Activated T-helper 1 cell treated with anti-CD3 and anti-CD28 coated beads, Interleukin-2, amount 50 U/mL, for 16 hours (primary cell): ENCODE results near the gene EFS.

ENCODE experiments used
- DNase-seq, 2 donors: peaks; one replicate each; pipeline ENCODE4 v3.0.0-alpha.2; 2020; ENCODE audit warnings: low read depth in 1 of 2, low spot score in 1 of 2

The EFS gene

GRCh38 chr14:23359167-23359626 lies 5.8 kb downstream of the EFS start:
- DNase-seq, result no peak

- no peak for DNase-seq
Observed at GRCh38 chr14:23358553-23359166, 6.3 kb downstream of the EFS start.

DNA sequence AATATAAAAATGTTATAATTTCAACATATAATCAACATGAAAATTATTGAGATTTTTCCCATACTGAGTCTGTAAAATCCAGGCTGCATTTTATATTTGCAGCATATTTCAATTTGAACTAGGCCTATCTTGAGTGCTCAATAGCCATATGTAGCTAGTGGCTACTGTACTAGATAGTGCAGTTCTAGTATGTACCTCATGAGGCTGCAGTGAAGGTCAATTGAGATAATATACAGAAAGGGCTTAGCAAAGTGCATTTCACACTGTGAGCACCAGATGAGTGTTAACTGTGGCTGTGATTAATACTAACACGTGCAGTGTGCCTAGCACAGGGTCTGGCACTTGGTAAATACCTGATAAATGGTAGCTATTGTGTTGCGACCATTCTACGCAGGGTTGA lies 6.9 kb downstream of the EFS start:
- DNase-seq, result no peak

DNA sequence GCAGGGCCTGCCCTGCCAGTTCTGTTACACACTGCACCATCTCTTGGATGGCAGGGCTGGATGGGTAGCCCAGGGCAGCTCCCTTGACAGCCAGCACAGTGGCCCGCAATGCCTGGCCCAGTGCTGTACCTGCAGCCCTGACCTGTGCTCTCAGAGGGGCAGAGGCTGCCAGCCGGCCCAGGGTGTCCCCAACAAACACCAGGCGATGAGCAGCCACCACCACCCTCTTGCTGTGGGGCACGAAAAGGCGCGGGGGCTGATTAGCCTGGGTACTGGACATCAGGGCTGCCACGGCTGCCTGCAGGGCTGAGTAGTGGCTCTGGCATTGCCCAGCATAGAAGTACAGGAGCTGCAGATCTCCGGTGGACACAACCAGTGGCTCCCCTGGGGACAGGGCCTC lies 7.7 kb downstream of the EFS start:
- no peak for DNase-seq

- no peak for DNase-seq
Observed at GRCh38 chr14:23356662-23357061, 8.3 kb downstream of the EFS start.

DNA sequence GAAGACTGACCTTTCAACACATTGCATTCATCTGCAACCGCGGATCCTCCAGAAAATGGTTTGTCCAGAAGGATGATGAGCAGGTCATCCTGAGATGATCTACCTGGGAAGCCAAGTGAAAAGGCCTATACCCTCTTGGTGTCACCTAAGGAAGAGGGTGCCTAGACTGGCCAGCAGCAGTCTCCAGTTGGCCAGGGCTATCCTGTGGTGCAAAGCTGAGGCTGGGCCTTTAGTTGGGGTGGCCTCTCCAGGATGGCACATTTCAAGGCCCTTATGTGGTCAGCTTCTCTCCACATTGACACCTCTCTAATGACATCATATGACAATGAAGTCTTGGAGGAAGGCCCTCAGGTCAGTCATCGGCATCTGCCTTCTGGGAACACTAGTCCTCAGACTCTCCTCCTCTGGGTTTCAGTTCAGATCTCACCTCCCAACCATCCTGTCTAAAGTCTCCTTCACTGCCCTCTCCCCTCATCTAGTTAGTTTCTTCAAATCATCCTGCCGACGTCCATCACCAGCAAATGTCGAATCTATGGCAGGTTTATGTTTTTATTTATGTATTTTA lies 9.0 kb downstream of the EFS start:
- no peak for DNase-seq

DNA sequence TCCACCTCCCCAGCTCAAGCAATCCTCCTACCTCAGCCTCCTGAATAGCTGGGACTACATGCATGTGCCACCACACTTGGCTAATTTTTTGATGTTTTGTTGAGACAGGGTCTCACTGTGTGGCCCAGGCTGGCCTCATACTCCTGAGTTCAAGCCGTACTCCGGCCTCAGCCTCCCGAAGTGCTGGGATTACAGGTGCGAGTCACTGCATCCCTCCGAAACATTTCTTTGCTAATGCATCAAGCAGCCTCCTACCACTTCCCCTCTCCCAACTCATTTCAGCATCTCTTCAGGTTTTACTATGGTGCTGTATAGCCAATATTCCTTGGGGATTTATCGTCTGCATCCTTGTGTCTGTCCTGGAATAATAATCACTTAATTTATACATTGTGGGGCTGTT lies 10.0 kb downstream of the EFS start:
- no peak for DNase-seq

GRCh38 chr14:23353433-23353780 lies 11.6 kb downstream of the EFS start:
- DNase-seq, result no peak

- DNase-seq, result peak; percentile 19 to 27
Observed at GRCh38 chr14:23352506-23353432, 12.2 kb downstream of the EFS start, which contains the start of gene SLC22A17. Gene SLC22A17, minus strand, starts transcription at chr14:23352887.

GRCh38 chr14:23351681-23352505 lies 13.1 kb downstream of the EFS start:
- DNase-seq, result no peak

DNA sequence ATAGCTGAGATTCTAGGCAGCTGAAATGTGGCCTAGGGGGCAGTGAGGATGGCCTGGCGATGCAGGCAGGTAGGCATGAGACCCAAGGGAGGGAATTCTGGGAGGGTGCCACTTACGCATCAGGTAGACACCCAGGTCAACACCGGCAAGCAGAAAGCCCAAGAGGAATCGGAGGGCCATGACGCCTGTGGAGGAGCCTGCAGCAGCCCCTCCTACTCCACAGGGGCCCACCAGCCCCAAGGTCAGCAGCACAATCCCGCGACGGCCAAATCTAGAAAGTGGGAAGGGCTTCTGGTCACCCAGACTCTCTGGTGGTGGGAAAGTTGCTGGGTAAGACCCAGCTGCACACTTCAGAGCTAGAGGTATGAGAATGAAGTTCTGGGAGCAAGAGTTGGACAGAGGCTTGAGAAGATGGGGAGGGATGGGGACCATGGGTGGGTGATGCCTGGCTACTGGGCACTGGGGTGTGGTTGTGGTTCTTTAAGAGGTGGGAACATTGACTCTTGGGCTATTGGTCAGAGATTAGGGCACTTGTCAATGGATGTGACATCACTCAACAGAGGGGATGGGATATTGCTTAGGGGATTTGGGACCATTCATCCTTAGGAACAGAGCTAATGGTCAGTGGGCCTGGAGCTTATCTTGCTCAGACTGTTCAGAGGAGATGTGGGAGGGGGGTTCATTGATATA lies 15.7 kb downstream of the EFS start:
- DNase-seq, result no peak

- no peak for DNase-seq
Observed at GRCh38 chr14:23348297-23348655, 16.7 kb downstream of the EFS start.

DNA sequence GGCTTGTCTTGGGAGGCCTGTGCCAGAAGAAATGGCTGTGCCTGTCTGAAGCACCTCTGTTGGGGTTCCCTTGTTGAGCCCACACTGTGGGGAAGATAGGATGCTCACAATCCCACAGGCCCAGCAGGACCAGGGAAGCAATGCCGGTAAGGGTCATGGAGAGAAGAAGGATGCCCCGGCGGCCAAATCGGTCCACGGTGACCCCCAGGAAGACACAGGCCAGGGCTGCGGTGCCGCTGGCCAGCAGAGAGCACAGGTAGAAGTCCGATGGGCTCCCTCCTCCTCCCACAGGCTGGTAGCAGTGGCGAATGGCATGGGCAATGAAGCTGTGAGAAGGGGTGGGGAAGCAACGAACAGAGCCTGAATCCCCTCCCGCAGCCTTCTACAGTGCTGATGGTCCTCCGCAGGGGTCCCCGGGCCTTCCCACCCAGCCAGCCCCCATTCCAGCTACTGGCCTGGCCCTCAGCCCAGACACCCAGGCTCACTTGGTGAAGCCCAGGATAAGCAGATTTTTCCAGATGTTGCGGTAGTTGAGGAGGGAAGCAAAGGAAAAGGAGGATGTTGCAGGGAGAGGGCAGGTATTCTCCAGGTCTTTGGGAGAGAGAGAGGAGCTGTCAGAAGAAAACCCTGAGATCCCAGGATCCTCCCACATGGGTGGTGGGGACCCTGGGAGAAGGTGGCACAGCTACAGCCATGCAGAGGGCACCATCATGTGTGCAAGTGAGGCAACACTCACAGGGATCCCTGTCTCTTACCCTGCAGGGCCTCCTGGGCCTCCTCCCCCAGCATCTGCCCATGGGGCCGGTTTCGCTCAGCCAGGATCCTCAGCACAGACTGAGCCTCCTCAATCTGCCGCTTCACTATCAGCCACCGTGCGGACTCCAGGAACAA lies 17.3 kb downstream of the EFS start:
- no peak for DNase-seq

DNA sequence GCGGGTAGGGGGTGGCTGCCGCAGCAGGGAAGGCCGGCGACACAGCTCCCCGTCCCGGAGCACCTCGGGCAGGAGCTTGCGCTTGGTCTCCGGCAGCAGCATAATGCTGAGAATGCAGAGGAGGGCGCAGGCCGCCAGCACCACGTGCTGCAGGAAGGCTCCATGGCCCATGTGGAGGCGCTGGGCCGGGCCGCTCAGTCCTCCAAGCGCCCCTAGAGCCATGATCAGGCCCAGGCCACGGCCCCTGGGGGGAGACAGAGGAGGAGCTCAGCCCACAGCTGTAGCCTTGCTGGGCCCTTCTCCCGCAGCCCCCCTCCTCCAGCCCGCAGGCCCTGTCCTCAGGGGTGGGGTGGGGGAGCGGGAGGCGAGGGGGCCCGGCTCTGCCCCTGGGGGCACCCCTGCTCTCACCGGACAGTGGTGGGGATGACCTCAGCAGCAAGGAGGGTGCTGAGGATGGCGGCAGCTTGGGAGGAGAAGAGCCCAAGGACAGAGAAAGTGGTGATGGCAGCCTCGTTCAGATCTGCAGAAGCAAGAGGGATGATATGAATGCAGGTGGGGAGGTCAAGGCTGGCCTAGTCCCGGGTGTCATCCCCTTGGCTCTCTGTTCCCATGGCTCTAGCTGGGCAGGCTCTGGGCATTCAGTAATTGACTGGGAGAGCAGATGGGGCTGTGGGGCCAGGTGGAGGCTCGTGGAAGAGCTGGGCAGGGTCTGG lies 18.1 kb downstream of the EFS start:
- DNase-seq, result no peak

DNA sequence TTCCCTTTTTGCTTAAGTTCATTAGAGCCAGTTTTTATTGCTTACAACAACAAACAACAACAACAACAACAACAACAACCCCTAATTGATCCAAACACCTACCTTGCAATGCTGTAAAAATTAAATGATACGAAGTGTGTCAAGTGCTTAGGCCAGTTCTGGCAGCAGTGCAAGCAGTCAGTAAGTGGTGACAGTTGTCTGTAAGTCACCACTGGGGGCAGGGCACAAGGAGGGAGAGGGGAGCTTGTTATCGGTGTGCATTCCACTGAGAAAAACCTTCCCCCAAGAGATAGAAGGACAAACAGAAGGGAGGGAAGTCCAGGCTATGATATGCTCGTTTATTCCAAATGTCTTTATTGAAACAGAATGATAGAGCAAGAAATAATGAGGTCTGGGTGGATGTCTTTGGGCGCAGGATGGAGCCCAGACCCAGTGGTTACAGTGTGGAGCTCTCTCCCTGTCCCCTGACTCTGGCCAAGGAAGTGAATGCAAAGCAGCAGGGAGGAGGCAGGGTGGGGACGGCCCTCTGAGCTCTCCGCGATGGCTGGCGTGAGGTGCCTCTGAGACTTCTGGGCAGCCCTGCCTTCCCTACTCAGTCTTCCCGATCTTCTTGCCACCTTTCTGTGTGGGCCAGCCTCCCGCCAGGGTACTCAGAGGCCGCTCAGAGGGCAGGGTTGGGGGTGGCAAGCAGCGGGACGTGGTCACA lies 18.8 kb downstream of the EFS start:
- no peak for DNase-seq

DNA sequence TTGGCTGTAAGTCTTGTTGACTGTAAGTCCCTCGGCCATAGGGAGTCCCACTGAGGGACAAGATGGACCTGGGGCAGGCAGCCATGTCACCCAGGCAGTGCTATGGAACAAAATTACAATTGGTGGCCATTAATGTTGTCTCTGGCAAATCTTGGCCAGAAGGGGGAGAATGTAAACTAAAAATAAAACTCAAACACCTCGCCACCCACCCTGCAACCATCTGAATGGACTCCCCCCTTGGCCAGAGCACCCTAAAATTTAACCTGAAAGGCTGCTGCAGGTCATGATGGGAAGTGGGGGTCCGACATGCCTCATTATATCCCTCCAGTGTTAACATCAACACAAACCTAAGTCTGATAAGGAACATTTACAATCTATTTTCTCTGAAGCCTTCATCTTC lies 20.5 kb downstream of the EFS start:
- DNase-seq, result no peak

DNA sequence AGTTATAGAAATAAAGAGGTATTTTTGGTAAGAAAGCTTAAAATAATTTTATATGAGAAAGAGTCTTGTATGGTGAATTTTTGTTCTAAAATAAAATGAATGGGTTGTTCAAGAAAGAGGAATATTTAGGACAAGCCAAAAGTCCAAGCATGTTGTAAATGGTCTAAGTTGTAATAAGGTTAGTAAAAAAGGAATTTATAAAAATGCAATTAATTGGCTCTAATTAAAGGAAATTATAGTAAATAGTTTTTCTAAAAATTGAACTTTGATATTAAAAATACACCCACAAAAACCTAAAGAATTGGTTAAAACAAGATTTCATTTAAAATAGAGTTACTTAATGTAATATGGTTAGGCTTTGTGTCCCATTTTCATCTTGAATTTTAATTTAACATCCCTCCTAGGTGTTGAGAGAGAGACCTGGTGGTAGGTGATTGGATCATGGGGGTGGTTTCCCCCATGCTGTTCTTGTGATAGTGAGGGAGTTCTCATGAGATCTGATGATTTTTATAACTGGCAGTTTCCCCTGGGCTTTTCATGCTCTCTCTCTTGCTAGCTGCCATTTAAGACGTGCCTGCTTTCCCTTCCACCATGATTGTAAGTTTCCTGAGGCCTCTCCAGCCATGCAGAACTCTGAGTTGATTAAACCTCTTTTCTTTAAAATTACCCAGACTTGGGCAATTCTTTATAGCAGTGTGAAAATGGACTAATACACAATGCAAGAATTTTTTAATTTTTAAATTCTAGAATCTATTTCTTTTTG lies 25.3 kb downstream of the EFS start:
- no peak for DNase-seq

DNA sequence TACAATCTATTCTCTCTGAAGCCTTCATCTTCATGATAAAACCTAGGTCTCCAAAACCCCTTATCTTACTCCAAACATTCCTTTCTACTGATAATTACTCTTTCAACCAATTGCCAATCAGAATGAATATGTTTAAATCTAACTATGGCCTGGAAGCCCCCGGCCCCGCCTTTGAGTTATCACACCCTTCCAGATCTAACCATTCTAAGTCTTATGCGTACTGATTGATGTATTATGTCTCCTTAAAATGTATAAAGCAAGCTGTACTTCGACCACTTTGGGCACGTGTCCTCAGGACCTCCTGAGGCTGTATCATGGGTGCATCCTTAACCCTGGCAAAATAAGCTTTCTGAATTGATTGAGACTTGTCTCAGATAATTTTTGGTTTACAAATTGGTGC lies 29.3 kb downstream of the EFS start:
- DNase-seq, result no peak
